A204.1 (cell line): ENCODE measurements around the gene CDRT4.

Experiments used
- FAIRE-seq: peaks from 2 replicates; lab custom pipeline; 2012; peaks lifted over from hg19 to GRCh38; lab: Jason Lieb, UNC

CDRT4 gene

DNA sequence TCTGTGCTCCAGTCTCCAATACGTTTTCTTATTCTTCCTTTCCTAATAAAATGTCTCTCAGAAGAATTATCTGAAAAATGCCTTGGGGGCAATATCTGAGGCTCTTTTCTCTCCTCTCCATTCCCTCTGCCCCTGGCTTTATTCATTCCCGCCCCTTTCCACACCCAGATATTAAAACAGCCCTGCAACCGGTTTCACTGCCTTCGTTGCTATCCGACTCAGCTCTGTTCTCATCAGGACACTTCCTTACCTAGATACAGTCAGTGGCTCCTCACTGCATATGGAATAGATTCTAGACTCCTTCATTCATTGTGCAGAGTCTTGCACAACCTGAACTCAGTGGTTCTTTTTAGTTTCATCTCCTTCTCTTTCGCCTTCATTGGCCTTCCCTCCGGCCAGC is 74.0 kb downstream of the CDRT4 start:
- no peak for FAIRE-seq

DNA sequence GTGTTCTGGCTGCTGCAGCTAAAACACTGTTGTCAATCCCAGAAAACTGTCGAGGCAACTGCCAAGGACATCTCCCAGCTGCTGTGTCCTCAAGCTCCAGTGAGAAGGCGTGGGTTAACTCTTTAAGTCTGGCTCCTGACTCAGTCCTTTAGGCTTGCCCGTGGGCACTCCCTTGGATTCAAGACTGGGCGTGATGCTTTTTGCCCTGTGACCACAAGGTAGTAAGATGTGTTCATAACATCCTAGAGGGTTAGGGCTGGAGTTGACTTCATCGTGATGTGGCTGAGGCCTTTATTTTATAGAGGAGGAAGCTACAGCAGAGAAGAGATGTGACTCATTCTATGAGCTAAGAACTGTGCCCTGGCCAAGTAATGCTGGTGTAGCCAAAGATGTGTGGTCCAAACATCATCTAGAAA is 75.1 kb downstream of the CDRT4 start:
- no peak for FAIRE-seq

DNA sequence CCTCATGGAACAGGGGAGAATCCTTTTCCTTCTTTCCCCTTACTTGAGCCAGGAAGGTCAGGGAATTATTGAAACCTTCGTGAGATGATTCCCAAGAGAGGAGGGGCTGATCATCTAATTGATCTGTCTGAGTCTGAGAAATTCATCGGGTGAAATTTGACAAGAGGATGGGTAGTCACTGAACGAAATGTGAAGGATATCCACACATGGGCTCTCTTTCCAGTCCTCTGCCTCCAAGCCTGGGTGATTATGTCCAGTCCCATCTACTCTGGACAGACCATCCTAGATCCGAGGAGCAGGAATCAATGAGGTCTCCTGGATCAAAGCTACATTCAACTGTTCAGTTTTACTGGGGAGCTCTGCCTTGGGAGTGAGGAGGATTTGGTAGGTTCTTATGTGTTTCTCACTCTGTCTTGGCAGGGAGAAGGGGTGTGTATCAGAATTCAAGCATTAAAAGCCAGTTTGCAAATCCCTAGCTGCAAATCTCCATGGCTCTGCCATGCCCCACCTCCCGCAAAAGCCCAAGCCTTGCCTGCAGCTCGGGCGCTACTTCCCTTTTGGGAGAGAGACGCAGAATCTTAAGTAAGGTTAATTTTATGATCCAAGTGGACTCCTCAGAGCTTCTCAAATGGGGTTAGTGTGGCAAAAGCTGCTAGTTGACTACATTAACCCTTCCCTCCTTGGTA is 78.9 kb downstream of the CDRT4 start:
- FAIRE-seq, result no peak

- FAIRE-seq, result no peak
Measured at GRCh38 chr17:15386083-15386482, 81.3 kb downstream of the CDRT4 start.
